DND-41 (cell line): ENCODE data around the gene SAMD11.
"Not testable (repeated sequence)": the region's sequence is repeated elsewhere in the genome, so short reads cannot be mapped to it uniquely, and the experiment has no call there.

Source experiments
- ATAC-seq: fragments of 200-7000 bp; cut with Tn5 transposase; 3 replicates; pipeline ENCODE4 v1.9.1; 2021; ENCODE audit warnings: low read depth; ENCODE audit not compliant: insufficient read depth
- DNase-seq: peaks from one replicate; pipeline ENCODE4 v3.0.0-alpha.2; 2020
- H2AFZ ChIP-seq: 2 replicates; pipeline ENCODE4 v1.6.0; 2012; ENCODE audit warnings: low read depth, low read length
- H3K27ac ChIP-seq: 2 replicates; pipeline ENCODE4 v1.5.1; 2012; ENCODE audit warnings: low read length, inconsistent platforms
- H3K27me3 ChIP-seq: fragments of 200-600 bp; sonication (generic); 2 replicates; pipeline ENCODE4 v1.6.0; 2012; ENCODE audit warnings: low read length, mild to moderate bottlenecking, inconsistent platforms; ENCODE audit not compliant: insufficient read depth, poor library complexity
- H3K36me3 ChIP-seq: 2 replicates; pipeline ENCODE4 v1.5.1; 2012; ENCODE audit warnings: low read length, inconsistent platforms; ENCODE audit not compliant: insufficient read depth
- H3K4me1 ChIP-seq: 2 replicates; pipeline ENCODE4 v1.5.1; 2012; ENCODE audit warnings: mild to moderate bottlenecking, low read length; ENCODE audit not compliant: insufficient read depth
- H3K4me2 ChIP-seq: 2 replicates; pipeline ENCODE4 v1.6.0; 2012; ENCODE audit warnings: mild to moderate bottlenecking, moderate library complexity, low read length, inconsistent platforms; ENCODE audit not compliant: insufficient read depth
- H3K4me3 ChIP-seq, 2 experiments: fragments of 200-600 bp in 1 of 2; shearing (Covaris generic) in 1 of 2; 2 replicates each; pipeline ENCODE4 v1.5.1; 2012 to 2016; ENCODE audit warnings: inconsistent platforms in 2 of 2, low read length in 2 of 2, mild to moderate bottlenecking in 2 of 2, low read depth in 1 of 2, moderate library complexity in 1 of 2
- H3K79me2 ChIP-seq: 2 replicates; pipeline ENCODE4 v1.6.0; 2012; ENCODE audit warnings: low read length, inconsistent platforms; ENCODE audit not compliant: insufficient read depth
- H3K9ac ChIP-seq: 2 replicates; pipeline ENCODE4 v1.6.0; 2012; ENCODE audit warnings: low read depth, mild to moderate bottlenecking, inconsistent platforms, low read length, moderate library complexity
- H3K9me3 ChIP-seq: 2 replicates; pipeline ENCODE4 v1.5.1; 2012; ENCODE audit warnings: low read length, moderate library complexity, mild to moderate bottlenecking, inconsistent platforms; ENCODE audit not compliant: insufficient read depth, severe bottlenecking
- H4K20me1 ChIP-seq: 2 replicates; pipeline ENCODE4 v1.6.0; 2012; ENCODE audit warnings: low read length; ENCODE audit not compliant: insufficient read depth
- EZH2 ChIP-seq: IDR thresholded peaks from 3 replicates; pipeline ENCODE4 v1.6.1; 2012; ENCODE audit warnings: borderline replicate concordance, low read depth, mild to moderate bottlenecking, moderate library complexity, low read length, inconsistent platforms; ENCODE audit not compliant: severe bottlenecking
- TF ChIP-seq, protein P1 (sequence below): IDR thresholded peaks from 2 replicates; pipeline ENCODE4 v1.5.1; 2012; ENCODE audit warnings: borderline replicate concordance, low read length, moderate library complexity, mild to moderate bottlenecking; ENCODE audit not compliant: poor library complexity, severe bottlenecking; ENCODE audit errors: extremely low read depth

SAMD11 gene, protein sequence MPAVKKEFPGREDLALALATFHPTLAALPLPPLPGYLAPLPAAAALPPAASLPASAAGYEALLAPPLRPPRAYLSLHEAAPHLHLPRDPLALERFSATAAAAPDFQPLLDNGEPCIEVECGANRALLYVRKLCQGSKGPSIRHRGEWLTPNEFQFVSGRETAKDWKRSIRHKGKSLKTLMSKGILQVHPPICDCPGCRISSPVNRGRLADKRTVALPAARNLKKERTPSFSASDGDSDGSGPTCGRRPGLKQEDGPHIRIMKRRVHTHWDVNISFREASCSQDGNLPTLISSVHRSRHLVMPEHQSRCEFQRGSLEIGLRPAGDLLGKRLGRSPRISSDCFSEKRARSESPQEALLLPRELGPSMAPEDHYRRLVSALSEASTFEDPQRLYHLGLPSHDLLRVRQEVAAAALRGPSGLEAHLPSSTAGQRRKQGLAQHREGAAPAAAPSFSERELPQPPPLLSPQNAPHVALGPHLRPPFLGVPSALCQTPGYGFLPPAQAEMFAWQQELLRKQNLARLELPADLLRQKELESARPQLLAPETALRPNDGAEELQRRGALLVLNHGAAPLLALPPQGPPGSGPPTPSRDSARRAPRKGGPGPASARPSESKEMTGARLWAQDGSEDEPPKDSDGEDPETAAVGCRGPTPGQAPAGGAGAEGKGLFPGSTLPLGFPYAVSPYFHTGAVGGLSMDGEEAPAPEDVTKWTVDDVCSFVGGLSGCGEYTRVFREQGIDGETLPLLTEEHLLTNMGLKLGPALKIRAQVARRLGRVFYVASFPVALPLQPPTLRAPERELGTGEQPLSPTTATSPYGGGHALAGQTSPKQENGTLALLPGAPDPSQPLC

DNA sequence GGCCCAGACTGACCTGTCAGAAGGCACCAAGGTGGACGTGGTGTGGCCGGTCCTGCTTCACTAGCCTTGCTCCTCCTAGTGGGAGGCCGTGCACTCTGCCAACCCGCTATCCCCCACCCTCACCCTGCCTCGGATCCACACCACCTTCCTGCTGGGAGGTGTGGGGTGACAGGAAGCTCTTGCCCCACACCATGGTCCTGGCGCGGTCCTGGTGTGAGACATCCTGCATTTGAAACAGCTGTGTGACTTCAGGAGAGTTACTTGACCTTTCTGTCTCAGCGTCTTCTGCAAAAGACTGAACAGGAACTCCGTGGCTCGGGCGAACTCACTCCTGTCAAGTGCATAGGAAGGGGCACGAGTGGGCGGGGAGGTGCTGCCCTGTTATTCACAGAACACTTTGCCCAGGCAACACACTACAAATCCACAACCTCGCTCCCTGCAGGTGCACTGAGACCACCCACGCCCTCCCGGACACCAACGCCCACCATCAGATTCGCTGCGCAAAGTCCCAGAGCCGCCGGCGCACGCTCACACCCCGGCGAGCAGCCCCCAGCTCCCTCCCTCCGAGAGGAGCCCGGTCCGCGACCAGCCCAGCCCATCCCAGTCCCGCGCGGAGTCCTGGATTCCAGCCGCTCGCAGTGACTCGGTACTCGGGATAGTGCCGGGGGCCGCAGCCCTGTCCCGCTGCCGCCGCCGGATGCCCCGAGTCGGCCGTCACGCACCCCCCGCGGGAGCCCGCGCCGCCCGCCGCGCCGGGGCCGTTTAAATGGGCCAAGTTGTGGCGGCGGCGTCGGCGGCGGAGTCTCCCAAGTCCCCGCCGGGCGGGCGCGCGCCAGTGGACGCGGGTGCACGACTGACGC lies at the start of gene SAMD11:
Gene SAMD11, plus strand, starts transcription at position 793 of the 860 bp plus-strand sequence. CDS start 509 bp downstream, outside the sequence.
- no peak within 1 kb of the TSS for H2AFZ ChIP-seq
- no peaks in the 10 kb centered on the region for H3K36me3 ChIP-seq
- DNase-seq, result peak; percentile 85
- peak within 1 kb of the TSS in 1 of 2 experiments; percentile 40; a peak in 2 of 4 replicates for H3K4me3 ChIP-seq
- no peak within 1 kb of the TSS for H3K27ac ChIP-seq
- peak; percentile 95 for TF ChIP-seq EZH2
- TF ChIP-seq, protein P1, sequence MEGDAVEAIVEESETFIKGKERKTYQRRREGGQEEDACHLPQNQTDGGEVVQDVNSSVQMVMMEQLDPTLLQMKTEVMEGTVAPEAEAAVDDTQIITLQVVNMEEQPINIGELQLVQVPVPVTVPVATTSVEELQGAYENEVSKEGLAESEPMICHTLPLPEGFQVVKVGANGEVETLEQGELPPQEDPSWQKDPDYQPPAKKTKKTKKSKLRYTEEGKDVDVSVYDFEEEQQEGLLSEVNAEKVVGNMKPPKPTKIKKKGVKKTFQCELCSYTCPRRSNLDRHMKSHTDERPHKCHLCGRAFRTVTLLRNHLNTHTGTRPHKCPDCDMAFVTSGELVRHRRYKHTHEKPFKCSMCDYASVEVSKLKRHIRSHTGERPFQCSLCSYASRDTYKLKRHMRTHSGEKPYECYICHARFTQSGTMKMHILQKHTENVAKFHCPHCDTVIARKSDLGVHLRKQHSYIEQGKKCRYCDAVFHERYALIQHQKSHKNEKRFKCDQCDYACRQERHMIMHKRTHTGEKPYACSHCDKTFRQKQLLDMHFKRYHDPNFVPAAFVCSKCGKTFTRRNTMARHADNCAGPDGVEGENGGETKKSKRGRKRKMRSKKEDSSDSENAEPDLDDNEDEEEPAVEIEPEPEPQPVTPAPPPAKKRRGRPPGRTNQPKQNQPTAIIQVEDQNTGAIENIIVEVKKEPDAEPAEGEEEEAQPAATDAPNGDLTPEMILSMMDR, result no peak
- no peaks in the 10 kb centered on the region for H3K9me3 ChIP-seq
- no peaks in the 10 kb centered on the region for H3K79me2 ChIP-seq
- H3K27me3 ChIP-seq, result peaks cover 83% of the 10 kb centered on the region
- no peak within 1 kb of the TSS; the same call in 1 of the 2 replicates for H3K9ac ChIP-seq
- peak; percentile 69 for ATAC-seq
- peak within 1 kb of the TSS; percentile 59 for H3K4me2 ChIP-seq
- peaks cover 35% of the 10 kb centered on the region for H3K4me1 ChIP-seq
- H4K20me1 ChIP-seq, result peaks cover 87% of the 10 kb centered on the region

DNA sequence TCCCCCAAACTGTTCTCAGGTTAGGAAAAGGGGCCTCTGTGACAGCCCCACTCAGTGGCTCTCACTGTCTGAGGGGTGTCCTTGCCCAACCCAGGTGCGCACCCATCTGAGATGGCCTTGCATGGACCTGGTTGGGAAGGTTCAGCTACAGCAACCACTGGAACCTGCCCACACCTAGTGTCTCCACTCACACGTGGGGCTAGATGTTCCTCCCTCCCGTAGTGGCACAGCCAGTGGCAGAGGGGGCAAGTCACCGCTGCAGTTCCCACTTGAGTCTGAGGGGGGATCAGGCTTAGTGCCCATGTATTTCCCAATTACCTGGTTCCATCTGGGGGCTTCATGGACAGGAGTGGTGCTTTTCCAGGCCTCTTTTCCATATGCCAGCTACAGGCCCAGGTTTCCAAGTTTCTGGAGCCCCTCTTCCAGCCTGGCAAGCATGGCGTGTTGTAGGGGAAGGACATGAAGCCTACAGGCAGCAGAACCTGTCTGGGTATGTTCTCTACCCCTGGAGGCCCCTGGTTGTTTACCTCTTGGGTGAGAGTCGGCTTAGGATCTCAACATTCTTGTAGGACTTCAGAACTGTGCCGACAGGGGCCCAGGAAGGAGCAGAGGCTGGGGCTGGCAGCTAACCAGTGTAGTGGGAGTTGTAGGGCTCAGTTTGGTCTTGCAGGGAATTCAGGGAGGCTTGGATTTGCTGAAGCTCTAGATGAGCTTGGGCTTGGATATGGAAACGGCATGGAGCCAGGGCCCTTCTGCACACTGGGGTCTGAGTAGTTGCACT lies 47.1 kb upstream of the SAMD11 start:
- H2AFZ ChIP-seq, H3K27me3 ChIP-seq, H3K27ac ChIP-seq, H3K9me3 ChIP-seq, H3K9ac ChIP-seq, ATAC-seq, H3K4me1 ChIP-seq, H3K36me3 ChIP-seq, H3K4me3 ChIP-seq, H4K20me1 ChIP-seq, DNase-seq, H3K4me2 ChIP-seq, H3K79me2 ChIP-seq: not testable (repeated sequence)

DNA sequence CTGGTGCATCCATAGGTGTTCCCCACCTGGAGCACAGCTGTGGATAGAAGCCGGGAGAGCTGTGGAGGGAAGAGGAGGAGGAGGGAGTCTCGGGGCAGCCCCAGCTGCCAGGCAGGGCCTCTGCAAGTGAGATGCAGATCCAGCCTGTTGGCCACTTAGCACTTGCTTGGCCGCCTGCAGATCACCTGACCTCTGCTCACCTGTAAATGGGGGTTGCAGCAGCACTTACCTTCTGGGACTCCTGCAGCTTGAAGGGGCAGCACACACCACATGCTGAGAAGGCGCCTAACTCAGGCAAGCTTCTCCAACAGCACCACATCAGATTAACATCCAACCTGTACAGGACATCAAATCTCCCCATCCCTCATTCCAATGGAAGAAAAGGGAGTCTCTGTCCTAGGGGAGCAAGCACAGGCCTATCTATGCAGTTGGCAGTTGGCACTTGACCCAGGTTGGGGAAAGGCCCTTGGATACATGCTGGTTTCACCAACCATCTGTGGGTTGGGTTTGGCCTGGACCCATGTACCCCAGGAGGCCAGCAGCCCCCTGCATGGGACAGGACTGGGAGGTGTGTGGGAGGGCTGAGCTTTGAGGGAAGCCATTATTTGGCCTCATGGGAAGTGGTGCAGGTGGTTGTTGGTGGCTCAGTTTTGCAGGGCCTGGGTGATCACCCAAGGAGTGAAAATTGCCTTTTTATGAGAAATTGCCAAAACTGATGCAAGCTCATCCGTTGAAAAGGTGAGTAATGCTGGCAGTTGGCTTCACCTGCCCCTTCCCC lies 46.3 kb upstream of the SAMD11 start:
- H3K4me1 ChIP-seq, H3K9me3 ChIP-seq, H3K36me3 ChIP-seq, H3K4me3 ChIP-seq, H3K9ac ChIP-seq, H3K79me2 ChIP-seq, H3K27ac ChIP-seq, H4K20me1 ChIP-seq, H2AFZ ChIP-seq, H3K4me2 ChIP-seq, H3K27me3 ChIP-seq, DNase-seq, ATAC-seq: not testable (repeated sequence)

DNA sequence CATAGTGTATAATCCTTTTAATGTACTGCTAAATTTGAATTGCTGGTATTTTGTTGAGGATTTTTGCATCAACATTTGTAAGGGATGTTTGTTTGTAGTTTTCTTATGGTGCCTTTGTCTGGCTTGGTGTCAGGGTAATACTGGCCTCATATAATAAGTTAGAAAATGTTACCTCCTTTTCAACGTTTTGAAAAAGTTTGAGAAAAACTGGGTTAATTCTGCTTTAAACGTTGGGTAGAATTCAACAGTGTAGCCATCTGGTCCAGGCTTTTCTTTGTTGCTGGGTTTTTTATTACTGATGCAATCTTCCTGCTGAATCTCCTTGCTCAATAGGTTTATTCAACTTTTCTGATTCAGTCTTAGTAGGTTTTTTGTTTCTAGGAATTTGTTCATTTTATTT lies 43.2 kb upstream of the SAMD11 start:
- H3K4me2 ChIP-seq, H3K4me1 ChIP-seq, H3K36me3 ChIP-seq, H3K4me3 ChIP-seq, DNase-seq, H3K27ac ChIP-seq, ATAC-seq, H3K27me3 ChIP-seq, H4K20me1 ChIP-seq, H2AFZ ChIP-seq, H3K79me2 ChIP-seq, H3K9me3 ChIP-seq, H3K9ac ChIP-seq: not testable (repeated sequence)

DNA sequence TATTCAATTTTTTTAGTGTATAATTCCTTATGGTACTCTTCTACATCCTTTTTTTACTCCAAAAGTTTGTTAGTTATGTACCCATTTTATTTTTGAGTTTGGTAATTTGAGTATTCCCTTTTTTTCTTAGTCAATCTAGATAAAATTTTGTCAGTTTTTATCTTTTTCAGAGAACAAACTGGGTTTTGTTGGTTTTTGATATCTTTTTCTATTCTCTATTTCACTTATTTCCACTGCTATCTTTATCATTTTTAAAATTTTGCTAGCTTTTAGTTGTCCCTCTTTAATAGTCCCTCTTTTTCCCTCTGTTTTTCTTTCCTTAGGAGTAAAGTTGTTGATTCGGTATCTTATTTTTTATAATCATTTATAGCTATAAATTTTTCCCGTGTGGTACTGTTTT lies 42.8 kb upstream of the SAMD11 start:
- not testable (repeated sequence) for H3K27me3 ChIP-seq, DNase-seq, H3K4me2 ChIP-seq, H3K27ac ChIP-seq, H2AFZ ChIP-seq, H3K36me3 ChIP-seq, H3K4me3 ChIP-seq, H3K9me3 ChIP-seq, H3K79me2 ChIP-seq, H3K4me1 ChIP-seq, ATAC-seq, H3K9ac ChIP-seq, H4K20me1 ChIP-seq
